GM18868 (cell line): Measurements from ENCODE around the gene POLD3.

Experiments used
- ATAC-seq: cut with Tn5 transposase; IDR thresholded peaks from one replicate; pipeline ENCODE4 v1.9.1; 2021; ENCODE audit warnings: mild to moderate bottlenecking, moderate library complexity; ENCODE audit not compliant: unreplicated experiment

Gene POLD3, protein sequence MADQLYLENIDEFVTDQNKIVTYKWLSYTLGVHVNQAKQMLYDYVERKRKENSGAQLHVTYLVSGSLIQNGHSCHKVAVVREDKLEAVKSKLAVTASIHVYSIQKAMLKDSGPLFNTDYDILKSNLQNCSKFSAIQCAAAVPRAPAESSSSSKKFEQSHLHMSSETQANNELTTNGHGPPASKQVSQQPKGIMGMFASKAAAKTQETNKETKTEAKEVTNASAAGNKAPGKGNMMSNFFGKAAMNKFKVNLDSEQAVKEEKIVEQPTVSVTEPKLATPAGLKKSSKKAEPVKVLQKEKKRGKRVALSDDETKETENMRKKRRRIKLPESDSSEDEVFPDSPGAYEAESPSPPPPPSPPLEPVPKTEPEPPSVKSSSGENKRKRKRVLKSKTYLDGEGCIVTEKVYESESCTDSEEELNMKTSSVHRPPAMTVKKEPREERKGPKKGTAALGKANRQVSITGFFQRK

DNA sequence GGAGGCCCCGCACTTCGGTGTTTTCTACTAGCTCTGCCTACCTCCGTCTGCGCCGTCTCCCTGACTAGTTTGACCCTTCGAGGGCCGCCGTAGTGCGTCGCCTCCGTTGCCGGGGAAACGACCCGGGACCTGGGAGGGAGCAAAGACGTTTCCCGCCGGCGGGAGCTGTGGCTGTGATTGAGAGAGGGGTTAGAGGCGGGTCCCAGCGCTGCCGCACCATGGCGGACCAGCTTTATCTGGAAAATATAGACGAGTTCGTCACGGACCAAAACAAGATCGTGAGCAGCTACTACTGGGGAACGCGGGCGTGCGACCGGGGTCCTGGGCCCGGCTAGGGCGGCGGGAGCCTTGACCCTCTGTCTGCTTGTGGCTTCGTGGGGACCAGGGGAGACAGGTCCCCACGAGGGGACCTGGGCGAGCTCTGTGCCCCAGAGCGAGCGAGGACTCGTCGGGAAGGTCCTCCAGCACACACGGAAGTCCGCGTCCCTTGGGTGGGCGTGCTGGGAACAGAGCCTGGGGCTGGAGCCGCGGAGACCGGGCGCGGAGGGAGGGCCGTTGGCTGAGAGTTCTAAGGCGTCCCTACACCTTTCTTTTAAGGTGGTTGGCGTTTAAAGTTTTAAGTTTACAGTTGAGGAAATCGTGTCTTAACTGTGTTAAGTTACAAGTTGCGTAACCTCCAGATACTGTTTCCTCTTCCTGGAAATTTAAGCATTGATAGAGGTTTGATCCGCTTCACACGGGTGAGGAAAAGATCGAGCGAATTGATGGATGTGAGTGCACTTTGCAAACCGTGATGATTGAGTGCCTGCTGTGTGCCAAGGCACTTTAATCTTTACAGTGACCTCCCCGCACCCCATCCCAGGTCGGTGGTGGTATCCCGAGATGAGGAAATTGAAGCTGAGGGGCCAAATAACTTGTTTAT lies at the start of gene POLD3:
TSS of gene POLD3 (plus strand) at position 142 of the 922 bp plus-strand sequence. CDS start at position 219, 77 bp downstream.
- peak; percentile 97 for ATAC-seq

DNA sequence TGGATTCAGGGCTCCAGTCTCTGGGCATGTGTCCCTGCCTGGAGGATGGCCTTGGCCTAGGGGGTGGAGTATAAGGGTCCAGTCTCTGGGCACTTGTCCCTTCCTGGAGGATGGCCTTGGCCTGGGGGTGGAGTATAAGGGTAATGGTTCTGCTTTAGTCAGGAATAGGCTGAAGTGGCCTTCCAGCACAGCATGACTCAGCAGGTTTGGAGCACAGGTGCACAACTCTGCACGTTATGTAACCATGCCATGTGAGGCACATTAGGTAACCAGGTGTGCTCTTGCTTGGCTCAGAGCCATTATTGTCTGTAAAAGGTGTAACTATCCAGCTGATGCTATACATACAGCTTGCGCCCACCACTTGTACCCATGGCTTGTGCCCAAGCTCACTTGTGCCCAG lies 48.4 kb upstream of the POLD3 start:
- ATAC-seq, result no peak

DNA sequence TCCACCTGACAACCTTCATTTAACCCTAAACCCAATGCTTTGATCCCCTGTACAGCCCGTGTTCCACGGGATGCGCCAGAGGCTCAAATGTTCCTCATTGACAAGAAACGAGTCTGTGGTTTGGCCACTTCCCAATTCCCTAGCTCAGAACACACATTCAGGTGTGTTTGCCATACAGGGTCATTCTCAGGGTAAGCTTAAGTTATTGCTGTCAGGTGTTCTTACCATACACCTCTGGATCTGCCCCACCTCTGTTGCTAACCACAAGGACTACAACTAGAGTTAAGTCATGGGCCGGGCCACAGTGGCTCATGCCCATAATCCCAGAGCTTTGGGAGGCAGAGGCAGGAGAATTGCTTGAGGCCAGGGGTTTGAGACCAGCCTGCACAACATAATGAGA lies 45.6 kb upstream of the POLD3 start:
- no peak for ATAC-seq

DNA sequence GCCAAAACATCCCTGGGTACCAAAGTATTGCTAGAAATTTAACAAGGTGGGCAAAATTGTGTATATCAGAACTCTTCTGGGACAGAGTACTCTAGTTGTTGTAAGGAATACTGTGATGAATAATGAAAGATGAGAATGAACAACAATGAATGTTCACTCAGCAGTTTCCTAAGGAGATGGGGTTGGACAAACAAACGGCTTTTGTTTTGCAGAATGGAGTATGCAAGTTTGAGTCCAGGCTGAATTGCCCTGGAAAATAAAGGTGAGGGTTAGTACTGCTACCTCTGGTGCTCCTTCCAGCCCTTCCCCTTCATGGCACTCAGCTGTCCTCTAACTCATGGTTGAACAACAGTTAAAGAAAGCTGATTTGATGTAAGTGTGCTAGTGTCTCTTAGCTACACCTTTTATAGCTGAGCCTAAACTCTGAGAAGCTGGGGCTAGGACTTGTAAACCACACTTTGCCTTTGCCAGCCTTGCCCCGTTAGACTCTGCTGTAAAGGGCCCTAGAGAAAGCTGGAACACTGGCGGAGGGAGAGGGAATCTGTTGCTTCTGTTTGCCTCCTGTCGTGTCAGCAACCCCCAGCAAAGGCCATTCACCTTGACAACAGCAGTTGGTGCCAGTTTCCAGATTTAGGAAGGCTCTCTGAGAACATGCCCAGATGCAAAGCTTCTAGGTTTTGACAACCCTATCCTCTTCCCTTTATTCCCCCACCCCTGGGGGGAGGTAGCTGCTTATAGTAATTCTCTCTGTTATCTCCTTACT lies 41.2 kb upstream of the POLD3 start:
- ATAC-seq, result no peak

DNA sequence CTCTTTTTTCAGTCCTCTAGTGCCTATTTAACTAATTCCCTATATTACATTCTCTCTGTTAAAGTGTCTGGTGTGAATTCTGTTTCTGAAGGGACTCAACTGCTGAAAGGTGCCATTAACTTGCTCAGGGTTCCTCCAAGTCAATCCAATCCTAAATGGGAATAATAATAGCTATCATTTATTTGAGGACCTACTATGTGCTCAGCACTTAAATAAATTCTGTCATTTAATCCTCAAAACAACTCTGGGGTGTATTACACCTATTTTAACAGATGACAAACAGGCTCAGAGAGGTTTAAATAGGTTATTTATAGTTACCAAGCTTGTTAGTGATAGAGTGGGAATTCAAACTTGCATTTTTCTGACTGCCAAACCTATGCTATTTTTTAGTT lies 40.6 kb upstream of the POLD3 start:
- no peak for ATAC-seq

DNA sequence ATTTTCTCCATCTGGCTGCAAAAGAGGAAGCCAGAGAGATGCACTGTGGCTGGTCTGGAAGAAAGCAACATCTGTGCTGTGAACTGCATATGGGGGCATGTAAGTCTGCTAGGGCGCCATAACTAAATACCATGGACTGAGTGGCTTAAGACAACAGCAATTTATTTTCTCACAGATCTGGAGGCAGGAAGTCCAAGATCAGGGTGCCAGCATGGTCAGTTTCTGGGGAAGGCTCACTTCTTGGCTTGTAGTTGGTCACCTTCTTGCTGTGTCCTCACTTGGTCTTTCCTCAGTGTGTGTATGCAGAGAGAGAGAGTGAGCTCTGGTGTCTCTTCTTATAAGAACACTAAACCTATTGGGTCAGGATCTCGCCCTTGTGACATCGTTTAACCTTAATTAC lies 34.9 kb upstream of the POLD3 start:
- ATAC-seq, result no peak

DNA sequence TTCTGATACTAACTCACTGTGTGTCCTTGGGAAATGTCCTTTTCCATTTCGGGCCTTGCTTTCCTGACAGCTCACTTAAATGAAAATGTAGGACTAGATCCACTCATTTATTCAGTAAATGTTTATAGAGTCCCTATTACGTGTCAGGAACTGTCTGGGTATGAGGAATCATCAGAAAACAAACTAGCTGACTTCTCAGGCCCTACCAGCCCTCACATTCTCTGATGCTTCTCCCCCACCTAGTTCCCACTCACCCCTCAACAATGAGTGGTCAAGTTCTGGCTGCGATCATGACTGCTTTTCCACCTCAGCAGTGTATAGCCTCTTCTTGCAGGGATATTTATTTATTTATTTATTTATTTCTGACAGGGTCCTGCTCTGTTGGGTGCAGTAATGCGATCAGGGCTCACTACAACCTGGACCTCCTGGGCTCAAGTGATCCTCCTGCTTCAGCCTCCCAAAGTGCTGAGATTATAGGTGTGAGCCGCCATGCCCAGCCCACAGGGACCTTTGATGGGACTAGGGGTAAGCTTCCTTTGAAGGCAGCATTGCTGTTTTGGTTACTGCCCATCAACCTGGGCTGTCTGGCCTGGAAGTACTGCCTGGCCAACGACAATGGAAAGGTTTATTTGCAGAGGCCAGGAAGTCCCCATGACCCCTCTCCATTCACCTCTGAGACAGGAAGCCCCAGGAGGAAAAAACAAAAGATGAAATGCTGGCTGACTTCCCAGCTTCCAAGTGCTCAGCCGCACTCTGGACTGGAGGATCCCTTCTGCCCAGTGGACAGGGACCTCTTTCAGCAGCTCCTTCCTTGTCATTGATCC lies 33.1 kb upstream of the POLD3 start:
- no peak for ATAC-seq

DNA sequence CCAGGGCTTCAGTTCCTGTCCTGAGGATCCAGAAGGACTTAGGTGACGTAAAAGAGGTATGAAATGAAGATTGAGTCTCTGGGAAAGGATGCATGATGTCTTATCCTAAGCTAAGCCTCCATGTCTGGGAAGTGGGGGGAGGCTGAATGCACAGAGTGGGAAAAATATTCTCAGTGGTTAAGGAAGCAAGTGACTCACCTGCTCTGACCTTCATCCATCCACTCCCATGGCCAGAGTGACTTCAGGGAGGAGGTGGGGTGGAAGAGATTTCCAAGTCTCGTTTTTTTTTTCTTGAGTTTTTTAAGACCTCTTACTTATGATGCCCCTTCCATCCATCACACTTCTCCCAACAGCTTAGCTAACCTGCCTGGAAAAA lies 32.5 kb upstream of the POLD3 start:
- ATAC-seq, result no peak

DNA sequence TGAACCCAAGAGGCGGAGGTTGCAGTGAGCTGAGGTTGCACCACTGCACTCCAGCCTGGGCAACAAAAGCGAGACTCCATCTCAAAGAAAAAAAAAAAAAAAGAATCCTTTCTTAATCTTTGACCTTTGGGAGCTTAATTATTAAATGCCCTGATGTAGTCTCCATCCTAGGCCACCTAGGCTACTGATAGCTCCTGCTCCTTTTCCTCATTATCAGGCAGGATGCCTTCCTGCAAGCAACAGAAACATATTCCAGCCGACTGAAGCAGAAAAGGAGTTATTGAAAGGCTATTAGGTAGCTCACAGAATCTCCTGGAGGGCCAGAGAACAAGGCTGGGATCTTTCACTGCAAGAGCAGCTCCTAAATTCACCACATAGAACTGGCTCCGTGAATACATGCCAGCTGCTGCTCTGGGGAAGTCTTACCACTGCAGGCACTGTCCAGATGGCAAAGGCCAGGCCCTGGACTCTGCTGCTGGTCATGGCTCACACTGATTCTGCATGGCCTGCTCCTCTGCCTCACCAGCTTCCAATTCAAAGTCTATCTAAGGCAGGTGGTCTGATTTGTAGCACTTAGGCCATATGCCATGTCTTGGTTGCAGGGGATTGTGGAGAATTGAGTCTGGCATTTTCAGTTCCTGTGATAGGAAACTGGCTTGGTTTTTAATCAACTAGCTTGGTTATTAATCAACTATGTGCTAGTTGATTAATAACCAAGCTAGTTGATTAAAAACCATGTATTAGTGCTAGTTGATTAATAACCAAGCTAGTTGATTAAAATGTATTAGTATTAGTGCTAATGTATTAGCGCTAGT lies 26.0 kb upstream of the POLD3 start:
- ATAC-seq, result no peak

DNA sequence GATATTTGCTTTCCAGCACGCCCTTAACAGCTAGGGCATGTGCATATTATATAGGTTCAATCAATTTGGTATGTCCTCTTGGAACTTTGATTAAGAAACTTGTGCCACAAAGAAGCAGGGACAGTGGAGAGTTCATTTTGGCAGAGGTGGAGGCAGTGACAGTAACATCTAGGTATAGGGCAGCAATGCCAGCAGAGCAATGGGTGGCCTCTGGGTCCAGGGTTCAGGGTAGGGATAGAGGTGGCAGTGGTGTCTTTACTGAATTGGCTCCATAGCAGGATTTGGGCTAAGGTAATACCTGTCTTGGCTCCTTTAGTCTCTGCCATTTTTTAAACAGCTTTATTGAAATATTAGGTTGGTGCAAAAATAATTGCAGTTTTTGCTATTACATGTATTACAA lies 24.4 kb upstream of the POLD3 start:
- ATAC-seq, result no peak

DNA sequence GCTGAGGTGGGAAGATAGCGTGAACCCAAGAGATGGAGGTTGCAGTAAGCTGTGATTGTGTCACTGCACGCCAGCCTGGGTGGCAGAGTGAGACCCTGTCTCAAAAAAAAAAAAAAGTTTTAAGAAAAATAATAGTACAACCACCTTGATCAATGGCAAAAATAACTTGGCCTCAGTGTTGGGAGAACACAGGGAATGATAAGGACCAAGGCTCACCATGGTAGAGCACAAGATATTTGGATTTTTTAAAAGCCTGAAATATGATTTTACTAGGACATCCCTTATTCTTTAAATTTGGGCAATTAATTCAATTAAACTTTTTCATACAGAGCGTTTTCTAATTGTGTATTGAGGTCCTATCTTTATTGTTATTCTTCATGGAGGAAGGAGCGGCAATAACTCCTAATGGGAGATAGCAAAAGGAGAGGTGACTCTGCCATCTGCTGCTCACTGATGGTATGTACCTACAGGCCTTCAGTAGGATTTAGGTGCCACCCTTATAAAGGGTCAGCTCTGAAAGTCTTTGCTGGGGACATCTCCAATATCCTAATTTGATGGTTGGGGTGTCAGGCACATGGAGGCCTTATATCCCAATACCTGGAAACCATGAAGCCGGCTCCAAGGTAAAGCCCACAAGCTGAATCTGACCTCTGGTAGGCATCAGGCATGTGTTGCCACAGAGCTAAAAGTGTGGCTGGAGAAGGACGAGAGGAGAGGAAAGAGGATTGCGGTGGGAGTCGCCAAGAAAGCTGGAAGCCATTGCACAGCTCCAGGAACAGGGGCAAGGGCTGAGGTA lies 21.9 kb upstream of the POLD3 start:
- no peak for ATAC-seq

DNA sequence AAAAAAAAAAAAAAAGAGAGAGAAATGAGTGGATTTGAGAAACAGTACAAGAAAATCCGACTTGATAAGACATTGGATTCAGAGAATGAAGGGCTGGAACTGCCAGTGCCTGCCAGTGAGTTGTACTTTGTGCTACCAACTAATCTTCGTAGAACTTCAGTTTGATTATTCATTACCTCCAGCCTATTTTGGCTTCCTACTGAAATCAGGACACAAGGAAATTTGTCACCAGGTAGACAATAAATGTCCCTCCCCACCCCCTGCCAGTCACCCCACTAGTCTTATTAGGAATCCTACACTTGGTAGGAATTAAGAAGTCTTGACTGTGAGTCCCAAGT lies 21.4 kb upstream of the POLD3 start:
- no peak for ATAC-seq

DNA sequence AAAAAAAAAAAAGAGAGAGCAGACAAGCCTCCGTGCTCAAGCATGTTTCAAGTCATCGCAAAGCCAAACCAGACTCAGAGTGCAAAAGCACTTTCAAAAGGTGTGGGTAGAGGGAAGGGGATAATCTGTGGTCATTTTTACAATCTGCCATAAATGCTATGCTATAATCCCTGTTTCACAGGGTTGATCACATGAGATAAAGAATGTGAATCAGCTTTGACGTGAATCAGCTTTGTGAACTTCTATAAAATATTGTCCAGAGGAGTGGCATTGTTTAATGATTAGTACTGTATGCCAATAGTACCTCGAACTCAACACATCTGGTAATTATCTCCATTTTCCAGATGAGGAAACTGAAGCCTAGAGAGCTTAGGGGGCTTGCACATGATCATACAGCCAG lies 20.0 kb upstream of the POLD3 start:
- ATAC-seq, result no peak

DNA sequence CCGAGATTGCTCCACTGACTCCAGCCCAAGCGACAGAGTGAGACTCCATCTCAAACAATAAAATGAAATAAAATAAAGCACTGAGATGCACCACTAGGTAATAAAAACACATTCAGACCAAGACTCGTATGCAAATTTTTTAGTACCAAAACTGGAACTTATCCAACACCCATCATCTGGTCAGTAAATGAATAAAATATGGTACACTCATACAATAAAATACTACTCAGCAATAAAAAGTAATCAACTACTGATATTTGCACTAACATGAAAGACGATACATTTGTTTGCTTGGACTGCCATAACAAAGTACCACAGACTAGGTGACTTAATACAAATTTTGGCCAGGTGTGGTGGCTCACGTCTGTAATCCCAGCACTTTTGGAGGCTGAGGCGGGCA lies 17.8 kb upstream of the POLD3 start:
- ATAC-seq, result no peak

DNA sequence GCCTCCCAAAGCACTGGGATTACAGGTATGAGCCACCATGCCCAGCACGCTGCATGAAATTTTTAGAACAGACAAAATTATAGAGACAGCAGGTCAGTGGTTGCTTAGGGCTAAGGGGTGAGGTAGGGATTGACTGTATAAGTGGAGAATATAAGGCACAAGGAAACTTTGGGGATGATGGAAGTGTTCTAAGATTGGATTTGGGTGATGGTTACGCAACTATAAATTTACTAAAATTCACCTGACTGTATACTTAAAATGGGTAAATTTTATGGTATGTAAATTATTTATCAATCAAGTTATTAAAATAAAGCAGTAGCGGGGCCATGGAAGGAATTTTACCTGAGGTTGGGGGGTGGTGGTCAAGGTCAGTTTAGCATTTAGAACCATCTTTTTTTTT lies 16.4 kb upstream of the POLD3 start:
- ATAC-seq, result no peak

DNA sequence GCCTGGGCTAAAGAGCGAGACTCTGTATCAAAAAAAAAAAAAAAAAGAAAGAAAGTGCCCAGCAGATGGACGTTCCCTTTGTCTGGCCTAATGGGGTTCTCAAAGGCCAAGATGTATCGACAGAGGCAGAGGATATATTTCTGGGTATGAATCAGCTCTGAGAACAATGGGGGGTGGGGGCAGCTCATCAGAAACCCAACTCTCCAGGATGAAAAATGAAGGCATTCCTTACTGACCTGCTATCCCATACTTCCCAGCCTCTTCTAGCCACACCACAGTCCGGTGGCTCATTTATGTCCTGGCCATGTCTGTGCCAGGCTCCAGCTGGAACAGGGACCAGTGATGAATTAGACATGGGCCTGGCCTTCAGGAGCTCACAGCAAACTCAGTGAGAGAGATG lies 15.2 kb upstream of the POLD3 start:
- no peak for ATAC-seq

DNA sequence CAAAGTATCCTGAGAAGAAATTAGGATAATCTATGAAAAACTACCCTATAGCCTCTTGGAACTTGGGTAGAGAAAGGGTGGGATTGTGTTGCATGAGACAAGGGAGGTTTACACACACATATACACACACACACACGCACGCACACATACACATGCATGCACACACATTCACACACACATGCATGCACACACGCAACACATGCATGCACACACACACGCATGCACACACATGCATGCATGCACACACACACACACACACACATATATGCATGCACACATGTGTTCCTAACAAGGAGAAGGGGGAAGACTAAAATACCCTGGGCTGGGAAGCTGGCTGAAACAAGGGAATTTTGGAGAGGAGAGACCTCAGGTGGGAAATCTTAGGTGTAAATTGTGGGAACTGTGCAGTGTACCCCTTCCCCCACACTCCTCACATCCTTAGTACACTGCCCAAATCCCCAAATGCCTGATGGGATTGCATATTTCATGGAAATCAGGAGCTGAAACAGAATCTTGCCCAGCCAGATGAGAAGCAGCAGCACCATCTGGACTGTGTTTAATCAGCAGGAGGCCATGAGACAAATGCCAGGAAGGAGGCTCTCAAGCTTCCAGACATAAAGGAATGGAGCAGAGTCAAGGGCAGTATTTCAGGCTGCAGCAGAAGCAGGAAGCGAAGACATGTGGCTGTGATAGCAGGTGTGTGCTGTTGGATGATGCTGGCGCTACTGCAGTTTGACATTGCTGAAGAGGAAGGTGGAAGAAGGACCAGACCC lies 14.6 kb upstream of the POLD3 start:
- no peak for ATAC-seq
